B cell (primary cell): Measurements from ENCODE around the gene STAT5B. TPM values are rescaled to one million over a fixed set of nuclear protein-coding genes. Genes with fewer than 3 reads are reported as not detected.

Source experiments
- ATAC-seq: fragments of 200-7000 bp; cut with Tn5 transposase; one replicate; pipeline ENCODE4 v1.10.0; 2021; ENCODE audit warnings: low read depth, mild to moderate bottlenecking, moderate number of reproducible peaks, moderate library complexity
- CTCF ChIA-PET: fragments of 350-600 bp; sonication (Branson Sonifier 250); formaldehyde crosslinking; loops from one replicate; lab custom pipeline; 2021; ENCODE audit warnings: antibody characterized with exemption, inconsistent platforms; lab: Charles Lee
- POLR2A ChIA-PET: fragments of 350-600 bp; sonication (Branson Sonifier 250); formaldehyde crosslinking; loops from one replicate; lab custom pipeline; 2021; ENCODE audit warnings: antibody characterized with exemption; lab: Charles Lee
- DNase-seq: peaks from one replicate; pipeline ENCODE4 v3.0.0; 2013
- H2AFZ ChIP-seq: 2 replicates; pipeline ENCODE4 v1.6.1; 2012; ENCODE audit warnings: mild to moderate bottlenecking, low read depth, low read length; ENCODE audit not compliant: insufficient read depth, poor library complexity, severe bottlenecking
- H3K27ac ChIP-seq, 2 donors: 1 replicate in 1 of 2; 2 replicates in 1 of 2; pipeline ENCODE4 v1.5.1; 2012 to 2013; ENCODE audit warnings: low read length in 2 of 2, mild to moderate bottlenecking in 2 of 2, moderate library complexity in 1 of 2
- H3K27me3 ChIP-seq, 4 experiments: fragments of 200-600 bp in 1 of 4; sonication (generic) in 1 of 4; replicated peaks in 1 of 4; 1 replicate in 2 of 4; 2 replicates in 2 of 4; pipeline versions ENCODE4 v1.6.1 to v1.7.0; 2013 to 2016; ENCODE audit warnings: low read length in 3 of 4, mild to moderate bottlenecking in 2 of 4, mixed read lengths in 1 of 4, moderate library complexity in 1 of 4; ENCODE audit not compliant: insufficient read depth in 4 of 4, control insufficient read depth in 3 of 4; ENCODE audit errors: control extremely low read depth in 1 of 4
- H3K36me3 ChIP-seq, 2 experiments: replicated peaks in 1 of 2; 1 replicate in 1 of 2; 2 replicates in 1 of 2; pipeline versions ENCODE4 v1.6.1 to v1.7.1; 2013; ENCODE audit warnings: low read length in 1 of 2; ENCODE audit not compliant: insufficient read depth in 2 of 2, control insufficient read depth in 1 of 2; ENCODE audit errors: control extremely low read depth in 1 of 2, extremely low read depth in 1 of 2
- H3K4me1 ChIP-seq, 2 donors: fragments of 200-600 bp in 1 of 2; sonication (generic) in 1 of 2; 1 replicate in 1 of 2; 2 replicates in 1 of 2; pipeline versions ENCODE4 v1.5.1 to v1.6.1; 2013 to 2017; ENCODE audit warnings: low read length in 2 of 2; ENCODE audit not compliant: control insufficient read depth in 2 of 2, insufficient read depth in 2 of 2
- H3K4me2 ChIP-seq: replicated peaks from 2 replicates; pipeline ENCODE3; 2012; ENCODE audit warnings: mild to moderate bottlenecking, low read depth, low read length; ENCODE audit not compliant: poor library complexity, severe bottlenecking
- H3K4me3 ChIP-seq, 5 experiments: fragments of 200-600 bp in 1 of 5; sonication (generic) in 1 of 5; 1 replicate in 3 of 5; 2 replicates in 2 of 5; pipeline versions ENCODE4 v1.5.1 to v1.7.0; 2011 to 2016; ENCODE audit warnings: low read length in 4 of 5, mild to moderate bottlenecking in 4 of 5, low read depth in 2 of 5, control low read depth in 1 of 5, moderate library complexity in 1 of 5; ENCODE audit not compliant: insufficient read depth in 1 of 5; ENCODE audit errors: control extremely low read depth in 1 of 5, extremely low read depth in 1 of 5
- H3K79me2 ChIP-seq: fragments of 200-600 bp; sonication (generic); one replicate; pipeline ENCODE4 v1.6.0; 2016; ENCODE audit warnings: low read length; ENCODE audit not compliant: control insufficient read depth, insufficient read depth
- H3K9ac ChIP-seq: fragments of 200-600 bp; sonication (generic); 2 replicates; pipeline ENCODE4 v1.6.1; 2017; ENCODE audit warnings: mild to moderate bottlenecking, low read length, moderate library complexity
- H3K9me3 ChIP-seq, 3 donors: one replicate each; pipeline versions ENCODE4 v1.6.1 to v1.7.1; 2013; ENCODE audit warnings: low read length in 2 of 3; ENCODE audit not compliant: control insufficient read depth in 2 of 3, insufficient read depth in 1 of 3; ENCODE audit errors: control extremely low read depth in 1 of 3
- H4K20me1 ChIP-seq: 2 replicates; pipeline ENCODE4 v1.6.0; 2012; ENCODE audit warnings: mild to moderate bottlenecking, low read length; ENCODE audit not compliant: insufficient read depth, control insufficient read depth, poor library complexity, severe bottlenecking
- H3K27ac Mint-ChIP-seq: one replicate; pipeline ENCODE4 v1.8.0; 2021; ENCODE audit warnings: mixed read lengths
- H3K27me3 Mint-ChIP-seq: one replicate; pipeline ENCODE4 v1.8.0; 2021; ENCODE audit warnings: mixed read lengths
- H3K4me1 Mint-ChIP-seq: one replicate; pipeline ENCODE4 v1.8.0; 2021; ENCODE audit warnings: mixed read lengths
- H3K4me3 Mint-ChIP-seq: one replicate; pipeline ENCODE4 v1.8.0; 2021; ENCODE audit warnings: mixed read lengths
- H3K9me3 Mint-ChIP-seq: one replicate; pipeline ENCODE4 v1.8.0; 2022; ENCODE audit warnings: mixed read lengths; ENCODE audit not compliant: insufficient read depth
- CTCF ChIP-seq: fragments of 200-600 bp; IDR thresholded peaks from one replicate; pipeline ENCODE4 v1.8.0; 2022; ENCODE audit warnings: antibody characterized with exemption, mild to moderate bottlenecking
- EZH2 ChIP-seq: IDR thresholded peaks from 2 replicates; pipeline ENCODE4 v1.6.1; 2012; ENCODE audit warnings: borderline replicate concordance, low read depth, mild to moderate bottlenecking, moderate library complexity, low read length; ENCODE audit not compliant: insufficient read depth, poor library complexity, severe bottlenecking
- WGBS: methylation state at CpG from one replicate; pipeline ENCODE4 v1.1.5; 2013; ENCODE audit warnings: missing lambda C conversion rate; ENCODE audit not compliant: insufficient coverage; 5-methylcytosine and 5-hydroxymethylcytosine counted together
- intact Hi-C: fragments of 100-400 bp; cut with micrococcal nuclease; formaldehyde crosslinking; loops from one replicate; pipeline ENCODE4 v1.10.0; 2022
- polyA plus RNA-seq: library from polyadenylated mRNA; depleted of rRNA; stranded (reverse); fragments of >200 nt; gene quantifications from 2 replicates; pipeline ENCODE4 v1.2.3, GENCODE V29; 2012
- total RNA-seq, 2 donors: library from RNA; stranded (reverse); fragments of 120-200 nt in 1 of 2; gene quantifications; 1 replicate in 1 of 2; 2 replicates in 1 of 2; pipeline versions ENCODE4 v1.2.3 to v1.2.4, GENCODE V29; 2013 to 2022

Gene STAT5B
- total and polyA plus RNA-seq, 2 donors (not counting 1 experiment from before 2014, with no cell fraction given): 70.0 to 103 TPM

- CTCF ChIA-PET: no interaction called here
- POLR2A ChIA-PET: no interaction called here
Measured at GRCh38 chr17:42294469-42295398, 18.5 kb upstream of the STAT5B start.

More at GRCh38 chr17:42294469-42295398, 18.5 kb upstream of the STAT5B start:
- Histone ChIP-seq H3K4me3 (no peak overlapping the region), H3K4me1 (peaks cover 0 to 5% of the 10 kb centered on the region in 2 donors), H4K20me1 (no peaks in the 10 kb centered on the region), H3K9ac (no peak overlapping the region), H3K36me3 (peaks cover 0 to 48% of the 10 kb centered on the region in 2 experiments), H3K27ac (no peak overlapping the region), H3K27me3 (no peaks in the 10 kb centered on the region), H2AFZ (no peak overlapping the region), H3K9me3 (no peaks in the 10 kb centered on the region), H3K79me2 (no peaks in the 10 kb centered on the region), H3K4me2 (no peak overlapping the region)
- DNase-seq: no peak
- TF ChIP-seq CTCF: no peak
- no peak for TF ChIP-seq EZH2
- ATAC-seq: no peak
- peak overlapping the region; percentile 4 for H3K27ac Mint-ChIP-seq
- H3K4me1 Mint-ChIP-seq: peaks cover 13% of the 10 kb centered on the region
- intact Hi-C loops: no loop called here
- 64% methylated on average over 2 of the region's 12 CpGs for WGBS
- H3K9me3 Mint-ChIP-seq: no peaks in the 10 kb centered on the region
- no peaks in the 10 kb centered on the region for H3K27me3 Mint-ChIP-seq
- no peak overlapping the region for H3K4me3 Mint-ChIP-seq
